GM12874 (cell line): ENCODE measurements around the gene FAM171A1.

Experiments used
- CTCF ChIP-seq: IDR thresholded peaks from 2 replicates; pipeline ENCODE4 v1.5.1; 2011; ENCODE audit warnings: low read depth, mild to moderate bottlenecking, control low read depth, low read length, moderate library complexity; ENCODE audit not compliant: insufficient read depth

Gene FAM171A1

GRCh38 chr10:15381420-15381819, 10.3 kb upstream of the FAM171A1 start:
- no peak for TF ChIP-seq CTCF

GRCh38 chr10:15379078-15379477, 8.0 kb upstream of the FAM171A1 start:
- TF ChIP-seq CTCF = no peak

GRCh38 chr10:15378569-15378968, 7.5 kb upstream of the FAM171A1 start:
- TF ChIP-seq CTCF = no peak

GRCh38 chr10:15374566-15374965, 3.5 kb upstream of the FAM171A1 start:
- TF ChIP-seq CTCF = no peak

GRCh38 chr10:15374156-15374555, 3.1 kb upstream of the FAM171A1 start:
- no peak for TF ChIP-seq CTCF

- TF ChIP-seq CTCF = no peak
Measured at GRCh38 chr10:15373199-15373598, 2.1 kb upstream of the FAM171A1 start.

- no peak for TF ChIP-seq CTCF
Measured at GRCh38 chr10:15370212-15370855, 755 bp downstream of the FAM171A1 start.
